H9 (cell line): Measurements from ENCODE around the gene RDH13. TPM values are rescaled to one million over a fixed set of nuclear protein-coding genes. Genes with fewer than 3 reads are reported as not detected.
A peak's percentile ranks its signal among the peaks of the same experiment; 100 is the strongest.

ENCODE experiments used
- DNase-seq: peaks from one replicate; pipeline ENCODE4 v3.0.0-alpha.2; 2017
- H2AFZ ChIP-seq: one replicate; pipeline ENCODE4 v1.6.1; 2013; ENCODE audit warnings: mild to moderate bottlenecking, low read length, control low read depth, moderate library complexity
- H2AK5ac ChIP-seq: 2 replicates; pipeline ENCODE4 v1.6.1; 2013; ENCODE audit warnings: low read length, control low read depth, mixed read lengths; ENCODE audit not compliant: insufficient read length
- H2BK120ac ChIP-seq: one replicate; pipeline ENCODE4 v1.6.1; 2013; ENCODE audit warnings: low read depth, mild to moderate bottlenecking, low read length, control low read depth, inconsistent platforms; ENCODE audit not compliant: poor library complexity, severe bottlenecking
- H2BK12ac ChIP-seq: 2 replicates; pipeline ENCODE4 v1.6.1; 2013; ENCODE audit warnings: low read length, control low read depth, mixed read lengths, low read depth; ENCODE audit not compliant: insufficient read length
- H2BK15ac ChIP-seq: 2 replicates; pipeline ENCODE4 v1.6.1; 2013; ENCODE audit warnings: low read depth, low read length, control low read depth
- H2BK20ac ChIP-seq: one replicate; pipeline ENCODE4 v1.6.1; 2013; ENCODE audit warnings: low read depth, mild to moderate bottlenecking, low read length, control low read depth, inconsistent platforms; ENCODE audit not compliant: poor library complexity, severe bottlenecking
- H2BK5ac ChIP-seq: 2 replicates; pipeline ENCODE4 v1.6.1; 2013; ENCODE audit warnings: low read length, control low read depth, mixed read lengths; ENCODE audit not compliant: insufficient read length
- H3K14ac ChIP-seq: 2 replicates; pipeline ENCODE4 v1.6.1; 2013; ENCODE audit warnings: low read length, control low read depth; ENCODE audit not compliant: insufficient read depth
- H3K18ac ChIP-seq: 2 replicates; pipeline ENCODE4 v1.6.1; 2013; ENCODE audit warnings: low read depth, mild to moderate bottlenecking, mixed read lengths, low read length, control low read depth; ENCODE audit not compliant: insufficient read length
- H3K23ac ChIP-seq: 2 replicates; pipeline ENCODE4 v1.6.1; 2013; ENCODE audit warnings: low read length, control low read depth, mixed read lengths, low read depth; ENCODE audit not compliant: insufficient read length
- H3K23me2 ChIP-seq: 2 replicates; pipeline ENCODE4 v1.6.1; 2013; ENCODE audit warnings: low read depth, mild to moderate bottlenecking, mixed read lengths, low read length, control low read depth; ENCODE audit not compliant: insufficient read length, poor library complexity, severe bottlenecking
- H3K27ac ChIP-seq: 2 replicates; pipeline ENCODE4 v1.5.1; 2013; ENCODE audit warnings: low read length, control low read depth, mixed read lengths, low read depth; ENCODE audit not compliant: insufficient read length
- H3K27me3 ChIP-seq: 2 replicates; pipeline ENCODE4 v1.6.1; 2013; ENCODE audit warnings: low read length, control low read depth, inconsistent platforms; ENCODE audit not compliant: insufficient read depth
- H3K4ac ChIP-seq: 2 replicates; pipeline ENCODE4 v1.6.1; 2013; ENCODE audit warnings: low read depth, mild to moderate bottlenecking, control low read depth, inconsistent platforms, low read length, moderate library complexity
- H3K4me1 ChIP-seq: 2 replicates; pipeline ENCODE4 v1.6.1; 2013; ENCODE audit warnings: low read length, control low read depth, inconsistent platforms; ENCODE audit not compliant: insufficient read depth
- H3K4me2 ChIP-seq: 2 replicates; pipeline ENCODE4 v1.6.1; 2013; ENCODE audit warnings: low read length, control low read depth, mixed read lengths; ENCODE audit not compliant: insufficient read length, insufficient read depth
- H3K56ac ChIP-seq: 2 replicates; pipeline ENCODE4 v1.6.1; 2013; ENCODE audit warnings: low read depth, mild to moderate bottlenecking, mixed read lengths, low read length, control low read depth; ENCODE audit not compliant: insufficient read length
- H3K79me1 ChIP-seq: 2 replicates; pipeline ENCODE4 v1.6.1; 2013; ENCODE audit warnings: low read depth, mild to moderate bottlenecking, moderate library complexity, low read length, control low read depth, inconsistent platforms; ENCODE audit not compliant: insufficient read depth, poor library complexity, severe bottlenecking
- H3K79me2 ChIP-seq: 2 replicates; pipeline ENCODE4 v1.6.1; 2013; ENCODE audit warnings: low read length, control low read depth, inconsistent platforms; ENCODE audit not compliant: insufficient read depth
- H3K9ac ChIP-seq: 2 replicates; pipeline ENCODE4 v1.6.1; 2013; ENCODE audit warnings: low read length, control low read depth, mixed read lengths; ENCODE audit not compliant: insufficient read length; ENCODE audit errors: extremely low read depth
- H3K9me3 ChIP-seq: one replicate; pipeline ENCODE4 v1.6.1; 2013; ENCODE audit warnings: low read depth, low read length, inconsistent platforms; ENCODE audit not compliant: control insufficient read depth
- H3T11ph ChIP-seq: one replicate; pipeline ENCODE4 v1.6.1; 2013; ENCODE audit warnings: mild to moderate bottlenecking, low read length, control low read depth, inconsistent platforms
- H4K20me1 ChIP-seq: one replicate; pipeline ENCODE4 v1.6.1; 2013; ENCODE audit not compliant: control insufficient read depth, insufficient read length, insufficient read depth
- H4K5ac ChIP-seq: 2 replicates; pipeline ENCODE4 v1.6.1; 2013; ENCODE audit warnings: low read depth, mild to moderate bottlenecking, mixed read lengths, low read length, control low read depth; ENCODE audit not compliant: insufficient read length
- H4K8ac ChIP-seq: replicated peaks from 2 replicates; pipeline ENCODE4 v1.6.1; 2013; ENCODE audit warnings: low read length, control low read depth, mixed read lengths, low read depth; ENCODE audit not compliant: insufficient read length
- H4K91ac ChIP-seq: 2 replicates; pipeline ENCODE4 v1.6.1; 2013; ENCODE audit warnings: low read depth, mild to moderate bottlenecking, moderate library complexity, mixed read lengths, low read length, control low read depth; ENCODE audit not compliant: insufficient read length
- H3K27ac Mint-ChIP-seq, 3 experiments: 2 replicates in 2 of 3; 3 replicates in 1 of 3; pipeline ENCODE4 v1.8.0; 2020 to 2021; ENCODE audit warnings: mixed read lengths in 3 of 3, mild to moderate bottlenecking in 1 of 3, moderate library complexity in 1 of 3
- H3K27me3 Mint-ChIP-seq: 2 replicates; pipeline ENCODE4 v1.8.0; 2021; ENCODE audit warnings: low read depth, mild to moderate bottlenecking, moderate library complexity, mixed read lengths
- H3K36me3 Mint-ChIP-seq, 3 experiments: 2 replicates in 2 of 3; 3 replicates in 1 of 3; pipeline ENCODE4 v1.8.0; 2020 to 2021; ENCODE audit warnings: low read depth in 3 of 3, mixed read lengths in 3 of 3; ENCODE audit not compliant: insufficient read depth in 1 of 3
- H3K4me1 Mint-ChIP-seq, 2 experiments: 2 replicates each; pipeline ENCODE4 v1.8.0; 2020; ENCODE audit warnings: mixed read lengths in 2 of 2
- H3K4me3 Mint-ChIP-seq, 2 experiments: 2 replicates in 1 of 2; 3 replicates in 1 of 2; pipeline ENCODE4 v1.8.0; 2020 to 2021; ENCODE audit warnings: mild to moderate bottlenecking in 2 of 2, mixed read lengths in 2 of 2, moderate library complexity in 1 of 2
- H3K9me3 Mint-ChIP-seq, 2 experiments: 2 replicates in 1 of 2; 3 replicates in 1 of 2; pipeline ENCODE4 v1.8.0; 2020; ENCODE audit warnings: mild to moderate bottlenecking in 2 of 2, mixed read lengths in 2 of 2, moderate library complexity in 1 of 2
- CTCF ChIP-seq: fragments of 200-600 bp; sonication (generic); conservative IDR thresholded peaks from 3 replicates; pipeline ENCODE4 v1.8.0; 2021; ENCODE audit warnings: antibody characterized with exemption, mild to moderate bottlenecking
- WGBS: extraction: QIAGEN DNeasy Blood & Tissue Kit; methylation state at CpG from one replicate; pipeline ENCODE4 v1.1.7; 2013; ENCODE audit warnings: missing lambda C conversion rate, low lambda C conversion rate, mixed read lengths; ENCODE audit not compliant: insufficient read length; ENCODE audit errors: extremely low coverage; 5-methylcytosine and 5-hydroxymethylcytosine counted together
- total RNA-seq: library from RNA; stranded (reverse); gene quantifications from 2 replicates; pipeline ENCODE4 v1.2.1, GENCODE V29; 2021

Gene RDH13
- total RNA-seq, 1 experiment from 2014 or later, result 21.5 TPM

GRCh38 chr19:55032170-55032800, 30.7 kb downstream of the RDH13 start:
- no peaks in the 10 kb centered on the region for H3K27me3 ChIP-seq
- Mint-ChIP-seq H3K4me3 (no peak overlapping the region), H3K36me3 (peaks cover 0 to 9% (median 0%) of the 10 kb centered on the region in 3 experiments; a peak in 4 of 7 replicates), H3K27me3 (peaks cover 2% of the 10 kb centered on the region; the same call in 1 of the 2 replicates), H3K9me3 (peaks cover 0 to 56% of the 10 kb centered on the region in 2 experiments; a peak in 2 of 5 replicates), H3K27ac (no peak overlapping the region; a peak in 1 of 7 replicates), H3K4me1 (no peaks in the 10 kb centered on the region)
- no peak overlapping the region for H3K27ac ChIP-seq
- peak overlapping the region; percentile 69 for H4K8ac ChIP-seq
- TF ChIP-seq CTCF, result no peak
- no peak overlapping the region for H3K23ac ChIP-seq
- no peak overlapping the region for H3K4ac ChIP-seq
- no peak overlapping the region for H2BK120ac ChIP-seq
- H4K20me1 ChIP-seq, result no peaks in the 10 kb centered on the region
- no peak overlapping the region for H3K9ac ChIP-seq
- WGBS, result no CpG with 5 or more reads among the region's 22 CpGs
- H2BK5ac ChIP-seq, result no peak overlapping the region
- H2BK20ac ChIP-seq, result no peak overlapping the region
- DNase-seq, result no peak
- H3K4me2 ChIP-seq, result no peak overlapping the region
- H3K14ac ChIP-seq, result peak overlapping the region; percentile 46; the same call in 1 of the 2 replicates
- no peak overlapping the region for H3T11ph ChIP-seq
- no peak overlapping the region for H3K56ac ChIP-seq
- H3K23me2 ChIP-seq, result peaks cover 3% of the 10 kb centered on the region
- H3K4me1 ChIP-seq, result no peaks in the 10 kb centered on the region
- no peak overlapping the region for H2BK12ac ChIP-seq
- peaks cover 8% of the 10 kb centered on the region for H3K79me1 ChIP-seq
- no peak overlapping the region for H4K91ac ChIP-seq
- H3K18ac ChIP-seq, result no peak overlapping the region
- peaks cover 21% of the 10 kb centered on the region; the same call in 1 of the 2 replicates for H3K79me2 ChIP-seq
- H2AK5ac ChIP-seq, result no peak overlapping the region
- no peak overlapping the region for H2BK15ac ChIP-seq
- no peak overlapping the region for H2AFZ ChIP-seq
- H3K9me3 ChIP-seq, result no peaks in the 10 kb centered on the region
- H4K5ac ChIP-seq, result no peak overlapping the region
